Mesendoderm (in vitro differentiated cells): ENCODE measurements around the gene AAK1.
"Not testable (repeated sequence)": the region's sequence is repeated elsewhere in the genome, so short reads cannot be mapped to it uniquely, and the experiment has no call there.

Experiments
- DNase-seq: peaks from one replicate; pipeline ENCODE4 v3.0.0; 2013
- H2AK5ac ChIP-seq: 2 replicates; pipeline ENCODE4 v1.6.1; 2013; ENCODE audit warnings: low read length, inconsistent platforms
- H2BK120ac ChIP-seq: 2 replicates; pipeline ENCODE4 v1.6.1; 2013; ENCODE audit warnings: low read depth, mild to moderate bottlenecking, low read length, moderate library complexity, mixed read lengths
- H2BK15ac ChIP-seq: replicated peaks from 2 replicates; pipeline ENCODE4 v1.6.1; 2013; ENCODE audit warnings: low read depth, mild to moderate bottlenecking, moderate library complexity
- H2BK5ac ChIP-seq: 2 replicates; pipeline ENCODE4 v1.6.1; 2013; ENCODE audit warnings: low read length, inconsistent platforms
- H3K18ac ChIP-seq: 2 replicates; pipeline ENCODE4 v1.6.1; 2013; ENCODE audit warnings: mild to moderate bottlenecking, low read length, mixed read lengths
- H3K23ac ChIP-seq: one replicate; pipeline ENCODE4 v1.6.1; 2013; ENCODE audit warnings: low read length
- H3K27ac ChIP-seq: 2 replicates; pipeline ENCODE4 v1.5.1; 2013; ENCODE audit warnings: low read depth, mild to moderate bottlenecking, inconsistent platforms, low read length, moderate library complexity
- H3K27me3 ChIP-seq: 2 replicates; pipeline ENCODE4 v1.6.1; 2013; ENCODE audit warnings: low read length, control low read depth, mild to moderate bottlenecking, inconsistent platforms; ENCODE audit not compliant: insufficient read depth, poor library complexity
- H3K36me3 ChIP-seq: 2 replicates; pipeline ENCODE4 v1.6.1; 2013; ENCODE audit warnings: low read length, inconsistent platforms; ENCODE audit not compliant: control insufficient read depth, insufficient read depth
- H3K4ac ChIP-seq: one replicate; pipeline ENCODE4 v1.6.1; 2013; ENCODE audit warnings: low read depth, mild to moderate bottlenecking, low read length, moderate library complexity
- H3K4me1 ChIP-seq: 2 replicates; pipeline ENCODE4 v1.6.1; 2013; ENCODE audit warnings: low read depth, low read length, inconsistent platforms; ENCODE audit not compliant: control insufficient read depth
- H3K4me2 ChIP-seq: 2 replicates; pipeline ENCODE4 v1.6.1; 2013; ENCODE audit warnings: low read length
- H3K4me3 ChIP-seq: 2 replicates; pipeline ENCODE4 v1.5.1; 2013; ENCODE audit warnings: mild to moderate bottlenecking, low read length
- H3K56ac ChIP-seq: one replicate; pipeline ENCODE4 v1.6.1; 2013; ENCODE audit warnings: low read length
- H3K79me1 ChIP-seq: 2 replicates; pipeline ENCODE4 v1.6.1; 2013; ENCODE audit warnings: low read length, inconsistent platforms
- H3K79me2 ChIP-seq: 2 replicates; pipeline ENCODE4 v1.6.1; 2013; ENCODE audit warnings: mild to moderate bottlenecking, low read length; ENCODE audit not compliant: control insufficient read depth, insufficient read depth
- H3K9ac ChIP-seq: 2 replicates; pipeline ENCODE4 v1.6.1; 2013; ENCODE audit warnings: low read length, inconsistent platforms
- H4K5ac ChIP-seq: one replicate; pipeline ENCODE4 v1.6.1; 2013; ENCODE audit warnings: low read length
- H4K8ac ChIP-seq: one replicate; pipeline ENCODE4 v1.6.1; 2013; ENCODE audit warnings: low read depth, mild to moderate bottlenecking, control low read depth, low read length, moderate library complexity
- WGBS: extraction: QIAGEN DNeasy Blood & Tissue Kit; methylation state at CpG from one replicate; pipeline ENCODE4 v1.1.7; 2013; ENCODE audit warnings: low lambda C conversion rate, missing lambda C conversion rate; ENCODE audit not compliant: insufficient coverage; ENCODE audit errors: extremely low coverage; 5-methylcytosine and 5-hydroxymethylcytosine counted together

The AAK1 gene

GRCh38 chr2:69623236-69623635, 20.3 kb downstream of the AAK1 start:
- no CpG with 5 or more reads among the region's 7 CpGs for WGBS
- no peak overlapping the region for H4K5ac ChIP-seq
- no peak overlapping the region for H2BK5ac ChIP-seq
- H3K4me3 ChIP-seq: no peak overlapping the region
- no peak overlapping the region for H2AK5ac ChIP-seq
- H3K4ac ChIP-seq: no peak overlapping the region
- no peak overlapping the region for H3K4me2 ChIP-seq
- H3K18ac ChIP-seq: no peak overlapping the region
- no peak overlapping the region for H2BK120ac ChIP-seq
- peaks cover 5% of the 10 kb centered on the region for H3K4me1 ChIP-seq
- H3K27ac ChIP-seq: no peak overlapping the region
- no peak overlapping the region for H3K9ac ChIP-seq
- H3K36me3 ChIP-seq: no peaks in the 10 kb centered on the region
- no peak overlapping the region for H2BK15ac ChIP-seq
- no peak overlapping the region for H3K23ac ChIP-seq
- no peak for DNase-seq
- peaks cover 8% of the 10 kb centered on the region for H3K79me2 ChIP-seq
- no peaks in the 10 kb centered on the region for H3K27me3 ChIP-seq
- no peak overlapping the region for H3K56ac ChIP-seq
- H3K79me1 ChIP-seq: peaks cover 18% of the 10 kb centered on the region
- no peak overlapping the region for H4K8ac ChIP-seq

GRCh38 chr2:69622805-69623204, 20.7 kb downstream of the AAK1 start:
- H4K5ac ChIP-seq, H2AK5ac ChIP-seq, H4K8ac ChIP-seq, H3K4ac ChIP-seq, H3K18ac ChIP-seq, H3K27me3 ChIP-seq, H3K4me2 ChIP-seq, H3K27ac ChIP-seq, H2BK5ac ChIP-seq, H3K56ac ChIP-seq, H2BK15ac ChIP-seq, H3K4me1 ChIP-seq, H3K79me2 ChIP-seq, H3K23ac ChIP-seq, H3K4me3 ChIP-seq, H3K9ac ChIP-seq, H2BK120ac ChIP-seq, DNase-seq, H3K36me3 ChIP-seq: not testable (repeated sequence)
- no CpG with 5 or more reads among the region's 10 CpGs for WGBS
- H3K79me1 ChIP-seq: peaks cover 18% of the 10 kb centered on the region

- not testable (repeated sequence) for H3K4me1 ChIP-seq, H3K23ac ChIP-seq, H3K4me2 ChIP-seq, DNase-seq, H3K18ac ChIP-seq, H3K4ac ChIP-seq, H2BK120ac ChIP-seq, H3K9ac ChIP-seq, H3K27ac ChIP-seq, H2AK5ac ChIP-seq, H3K27me3 ChIP-seq, H3K36me3 ChIP-seq, H3K79me2 ChIP-seq, H3K4me3 ChIP-seq, H4K5ac ChIP-seq, H3K56ac ChIP-seq, H2BK15ac ChIP-seq, H2BK5ac ChIP-seq, H4K8ac ChIP-seq
- no CpG with 5 or more reads among the region's 29 CpGs for WGBS
- peaks cover 15% of the 10 kb centered on the region for H3K79me1 ChIP-seq
Observed at GRCh38 chr2:69622017-69622540, 21.5 kb downstream of the AAK1 start.

GRCh38 chr2:69621440-69621839, 22.1 kb downstream of the AAK1 start:
- Histone ChIP-seq H3K56ac (no peak overlapping the region), H3K27ac (no peak overlapping the region), H3K4me2 (no peak overlapping the region), H2BK5ac (no peak overlapping the region), H4K8ac (no peak overlapping the region), H3K4ac (no peak overlapping the region), H2AK5ac (no peak overlapping the region), H2BK15ac (no peak overlapping the region), H3K36me3 (no peaks in the 10 kb centered on the region), H4K5ac (no peak overlapping the region), H2BK120ac (no peak overlapping the region), H3K23ac (no peak overlapping the region), H3K9ac (no peak overlapping the region), H3K27me3 (no peaks in the 10 kb centered on the region), H3K18ac (no peak overlapping the region), H3K79me1 (peaks cover 18% of the 10 kb centered on the region), H3K79me2 (peaks cover 8% of the 10 kb centered on the region), H3K4me3 (no peak overlapping the region), H3K4me1 (peaks cover 5% of the 10 kb centered on the region)
- WGBS: no CpG with 5 or more reads among the region's 3 CpGs
- DNase-seq: no peak

- Histone ChIP-seq H4K8ac (no peak overlapping the region), H3K4ac (no peak overlapping the region), H3K27me3 (no peaks in the 10 kb centered on the region), H3K79me2 (peaks cover 8% of the 10 kb centered on the region), H2AK5ac (no peak overlapping the region), H3K18ac (no peak overlapping the region), H3K4me1 (peaks cover 5% of the 10 kb centered on the region), H3K27ac (no peak overlapping the region), H3K4me2 (no peak overlapping the region), H3K56ac (no peak overlapping the region), H3K9ac (no peak overlapping the region), H3K23ac (no peak overlapping the region), H2BK5ac (no peak overlapping the region), H3K36me3 (no peaks in the 10 kb centered on the region), H2BK15ac (no peak overlapping the region), H2BK120ac (no peak overlapping the region), H3K79me1 (peaks cover 17% of the 10 kb centered on the region), H3K4me3 (no peak overlapping the region), H4K5ac (no peak overlapping the region)
- no peak for DNase-seq
- WGBS: 100% methylated on average over 1 of the region's 7 CpGs
Observed at GRCh38 chr2:69620870-69621269, 22.7 kb downstream of the AAK1 start.

DNA sequence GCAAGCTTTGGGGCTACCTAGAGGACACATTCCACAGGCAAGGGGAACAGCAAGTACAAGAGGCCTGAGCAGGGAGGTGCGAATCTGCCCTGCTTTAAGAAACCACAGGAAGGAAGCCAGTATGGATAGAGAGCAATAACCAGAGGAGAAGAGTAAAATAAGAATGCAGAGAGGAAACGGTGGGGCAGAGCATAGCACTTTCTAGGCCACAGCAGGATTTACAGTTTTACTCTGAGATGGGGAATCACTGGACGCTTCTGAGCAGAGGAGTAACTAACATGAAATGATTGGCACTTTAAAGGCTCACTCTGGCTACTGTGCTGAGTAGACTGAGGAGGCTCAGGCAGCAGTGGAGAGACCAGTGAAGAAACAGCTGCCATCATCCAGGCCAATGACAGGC, 23.8 kb downstream of the AAK1 start:
- Histone ChIP-seq H3K4me2 (no peak overlapping the region), H3K23ac (no peak overlapping the region), H4K5ac (no peak overlapping the region), H3K27ac (no peak overlapping the region), H3K4me1 (peaks cover 5% of the 10 kb centered on the region), H3K36me3 (no peaks in the 10 kb centered on the region), H3K9ac (no peak overlapping the region), H4K8ac (no peak overlapping the region), H3K27me3 (no peaks in the 10 kb centered on the region), H2BK120ac (no peak overlapping the region), H3K18ac (no peak overlapping the region), H3K56ac (no peak overlapping the region), H2BK5ac (no peak overlapping the region), H3K4me3 (no peak overlapping the region), H3K4ac (no peak overlapping the region), H2BK15ac (no peak overlapping the region), H3K79me2 (peaks cover 8% of the 10 kb centered on the region), H3K79me1 (peaks cover 14% of the 10 kb centered on the region), H2AK5ac (no peak overlapping the region)
- WGBS: no CpG with 5 or more reads among the region's 3 CpGs
- DNase-seq: peak; percentile 61
